Body of pancreas (tissue), 4 donors: ENCODE measurements around the gene MVD. TPM values are rescaled to one million over a fixed set of nuclear protein-coding genes. Genes with fewer than 3 reads are reported as not detected.

Source experiments
- ATAC-seq: fragments of 150-250 bp; one replicate; pipeline ENCODE4 v1.9.1; 2016
- DNase-seq, 4 donors: peaks; one replicate each; pipeline ENCODE4 v3.0.0-alpha.2; 2019
- H3K27ac ChIP-seq, 4 donors: fragments of 200-600 bp; sonication (generic); 1 replicate in 3 of 4; 2 replicates in 1 of 4; pipeline versions ENCODE4 v1.5.1 to v1.6.1; 2016 to 2019; ENCODE audit warnings: mild to moderate bottlenecking in 1 of 4, mixed read lengths in 1 of 4, moderate library complexity in 1 of 4
- H3K27me3 ChIP-seq, 2 donors: fragments of 200-600 bp; sonication (generic); one replicate each; pipeline ENCODE4 v1.6.0; 2016; ENCODE audit warnings: mild to moderate bottlenecking in 1 of 2
- H3K36me3 ChIP-seq, 2 donors: fragments of 200-600 bp; sonication (generic); replicated peaks in 1 of 2; 2 replicates each; pipeline ENCODE4 v1.5.1; 2016; ENCODE audit warnings: low read depth in 2 of 2; ENCODE audit not compliant: insufficient read depth in 1 of 2
- H3K4me1 ChIP-seq: fragments of 200-600 bp; sonication (generic); one replicate; pipeline ENCODE4 v1.6.0; 2016
- H3K4me3 ChIP-seq, 2 donors: fragments of 200-600 bp; sonication (generic); 1 replicate in 1 of 2; 2 replicates in 1 of 2; pipeline ENCODE4 v1.5.1; 2016 to 2019
- H3K9me3 ChIP-seq, 3 donors: fragments of 200-600 bp; sonication (generic); 1 replicate in 2 of 3; 2 replicates in 1 of 3; pipeline ENCODE4 v1.5.1; 2016
- CTCF ChIP-seq, 7 experiments: fragments of 450-650 bp in 4 of 7; fragments of 200-600 bp in 3 of 7; sonication (generic) in 3 of 7; IDR thresholded peaks; one replicate each; pipeline ENCODE4 v1.5.1; 2016 to 2019; ENCODE audit warnings: antibody characterized with exemption in 7 of 7
- POLR2A ChIP-seq, 3 donors: fragments of 450-650 bp; IDR thresholded peaks; one replicate each; pipeline ENCODE4 v1.6.1; 2016; ENCODE audit warnings: antibody characterized with exemption in 3 of 3, mild to moderate bottlenecking in 2 of 3
- WGBS, 2 donors: methylation state at CpG; one replicate each; pipeline ENCODE4 v1.1.5; 2017; 5-methylcytosine and 5-hydroxymethylcytosine counted together
- intact Hi-C: fragments of 100-400 bp; cut with DNase I; formaldehyde crosslinking; loops from one replicate; pipeline ENCODE4 v1.15.1; 2023
- total RNA-seq, 2 donors: library from RNA; depleted of rRNA; stranded (reverse); fragments of >200 nt; gene quantifications; one replicate each; pipeline ENCODE4 v1.1.0, GENCODE V29; 2016

MVD gene
- total RNA-seq, 2 donors from 2014 or later: 16.9 to 28.7 TPM

GRCh38 chr16:88703486-88704309, 40.8 kb upstream of the MVD start:
- ATAC-seq (no peak), DNase-seq (peak in 1 of 4 donors; percentile 71)
- WGBS, 2 donors: 64 to 75% methylated on average over 6 to 26 of the region's 26 CpGs
- H3K27ac ChIP-seq: peak overlapping the region in 2 of 4 donors; percentile 37 to 89
- no peaks in the 10 kb centered on the region for H3K27me3 ChIP-seq
- H3K36me3 ChIP-seq: no peaks in the 10 kb centered on the region
- TF ChIP-seq CTCF (IDR thresholded peaks at IDR 0.05) (no peak), POLR2A (IDR thresholded peaks at IDR 0.05) (peak in 1 of 3 donors; percentile 36)
- H3K4me3 ChIP-seq: no peak overlapping the region
- peaks cover 34% of the 10 kb centered on the region for H3K4me1 ChIP-seq
- no peaks in the 10 kb centered on the region for H3K9me3 ChIP-seq
- intact Hi-C loops: no loop called here

GRCh38 chr16:88702371-88703210, 39.7 kb upstream of the MVD start:
- 68 to 80% methylated on average over 23 to 31 of the region's 31 CpGs for WGBS, 2 donors
- Histone ChIP-seq H3K4me3 (no peak overlapping the region), H3K9me3 (no peaks in the 10 kb centered on the region), H3K4me1 (peaks cover 33% of the 10 kb centered on the region), H3K27ac (peak overlapping the region in 1 of 4 donors; percentile 89), H3K36me3 (peaks cover 0 to 3% of the 10 kb centered on the region in 2 donors), H3K27me3 (no peaks in the 10 kb centered on the region)
- intact Hi-C loops: no loop called here
- DNase-seq: no peak
- no peak for TF ChIP-seq CTCF (IDR thresholded peaks at IDR 0.05)
- no peak for TF ChIP-seq POLR2A (IDR thresholded peaks at IDR 0.05)
- no peak for ATAC-seq

GRCh38 chr16:88701581-88702370, 38.9 kb upstream of the MVD start:
- peaks cover 24% of the 10 kb centered on the region for H3K4me1 ChIP-seq
- ATAC-seq (no peak), DNase-seq (no peak)
- no peak overlapping the region for H3K4me3 ChIP-seq
- no peaks in the 10 kb centered on the region for H3K27me3 ChIP-seq
- no peaks in the 10 kb centered on the region for H3K9me3 ChIP-seq
- H3K27ac ChIP-seq: peak overlapping the region in 2 of 4 donors; percentile 61 to 89
- no peak for TF ChIP-seq CTCF (IDR thresholded peaks at IDR 0.05)
- TF ChIP-seq POLR2A (IDR thresholded peaks at IDR 0.05): no peak
- 65 to 91% methylated on average over 13 to 27 of the region's 30 CpGs for WGBS, 2 donors
- H3K36me3 ChIP-seq: peaks cover 0 to 5% of the 10 kb centered on the region in 2 donors
- intact Hi-C loops: no loop called here

- TF ChIP-seq CTCF (IDR thresholded peaks at IDR 0.05): no peak
- TF ChIP-seq POLR2A (IDR thresholded peaks at IDR 0.05): no peak
- H3K36me3 ChIP-seq: peaks cover 0 to 5% of the 10 kb centered on the region in 2 donors
- no peaks in the 10 kb centered on the region for H3K27me3 ChIP-seq
- peak overlapping the region in 2 of 4 donors; percentile 61 to 89 for H3K27ac ChIP-seq
- peaks cover 23% of the 10 kb centered on the region for H3K4me1 ChIP-seq
- H3K4me3 ChIP-seq: no peak overlapping the region
- ATAC-seq (peak; percentile 36), DNase-seq (peak; percentile 54 to 89 (median 62))
- intact Hi-C loops: no loop called here
- WGBS, 2 donors: 60 to 80% methylated on average over 19 to 37 of the region's 42 CpGs
- no peaks in the 10 kb centered on the region for H3K9me3 ChIP-seq
These were observed 38.0 kb upstream of the MVD start for GRCh38 chr16:88700636-88701482.
